Stimulated activated CD4-positive, alpha-beta T cell treated with anti-CD3 and anti-CD28 coated beads, Interleukin-12 subunit alpha, Interleukin-12 subunit beta, amount 100 ng/mL, for 48 hours (primary cell): ENCODE measurements around the gene SLC22A8.
"Not testable (repeated sequence)": the region's sequence is repeated elsewhere in the genome, so short reads cannot be mapped to it uniquely, and the experiment has no call there.

Experiments used
- DNase-seq, 3 donors: peaks; one replicate each; pipeline ENCODE4 v3.0.0-alpha.2; 2020; ENCODE audit warnings: low read depth in 2 of 3, low spot score in 1 of 3

The SLC22A8 gene

DNA sequence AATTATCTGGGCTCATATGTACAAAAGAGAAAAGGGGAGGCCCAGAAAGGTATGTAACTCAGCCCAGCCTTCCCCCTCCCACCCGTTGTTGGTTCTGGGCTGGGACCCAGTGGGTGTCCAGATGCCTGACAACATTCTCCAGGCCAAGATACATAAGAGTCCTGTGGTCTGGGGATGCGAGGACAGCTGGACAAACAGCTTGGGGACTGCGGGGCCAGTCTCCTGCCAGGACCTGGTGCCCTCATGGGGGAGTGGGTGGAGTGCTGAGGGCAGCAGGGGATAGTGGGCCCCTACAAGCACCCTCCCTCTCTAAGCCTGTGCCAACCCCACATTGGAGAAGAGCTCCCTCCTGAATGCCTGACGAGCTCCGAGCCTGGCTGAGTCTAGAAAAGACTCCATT lies 27.4 kb downstream of the SLC22A8 start:
- no peak for DNase-seq

DNA sequence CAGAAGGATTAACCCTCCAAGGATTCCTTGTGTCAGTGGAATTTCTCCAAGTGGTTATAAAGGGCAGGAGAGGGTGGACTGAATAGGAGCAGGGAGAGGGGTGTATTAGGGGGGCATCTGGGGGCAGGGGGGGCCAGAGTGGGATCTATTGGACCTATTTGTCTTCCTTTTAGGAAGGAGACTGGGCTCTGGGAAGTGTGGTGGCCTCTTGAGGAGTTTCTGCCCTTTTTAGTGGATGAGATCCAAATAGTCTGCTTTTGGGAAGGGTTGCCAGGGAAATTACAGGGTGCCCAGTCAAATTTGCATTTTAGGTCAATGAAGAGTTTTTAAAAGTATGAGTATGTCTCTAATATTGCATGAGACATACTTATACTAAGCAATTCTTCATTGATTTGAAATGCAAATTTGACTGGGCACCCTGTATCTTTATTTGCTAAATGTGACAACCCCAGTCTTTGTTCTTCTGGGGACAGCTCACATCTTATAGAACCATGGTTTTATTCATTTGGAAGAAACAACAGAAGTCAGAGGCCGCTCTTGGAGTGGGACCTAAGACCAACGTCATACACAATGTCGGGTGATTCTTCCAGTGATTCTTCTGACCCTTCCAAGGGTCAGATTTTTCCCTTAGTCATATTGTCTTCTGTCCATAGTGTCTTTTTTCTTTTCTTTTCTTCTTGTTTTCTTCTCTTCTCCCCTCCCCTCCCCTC lies 30.4 kb downstream of the SLC22A8 start:
- DNase-seq, result no peak

DNA sequence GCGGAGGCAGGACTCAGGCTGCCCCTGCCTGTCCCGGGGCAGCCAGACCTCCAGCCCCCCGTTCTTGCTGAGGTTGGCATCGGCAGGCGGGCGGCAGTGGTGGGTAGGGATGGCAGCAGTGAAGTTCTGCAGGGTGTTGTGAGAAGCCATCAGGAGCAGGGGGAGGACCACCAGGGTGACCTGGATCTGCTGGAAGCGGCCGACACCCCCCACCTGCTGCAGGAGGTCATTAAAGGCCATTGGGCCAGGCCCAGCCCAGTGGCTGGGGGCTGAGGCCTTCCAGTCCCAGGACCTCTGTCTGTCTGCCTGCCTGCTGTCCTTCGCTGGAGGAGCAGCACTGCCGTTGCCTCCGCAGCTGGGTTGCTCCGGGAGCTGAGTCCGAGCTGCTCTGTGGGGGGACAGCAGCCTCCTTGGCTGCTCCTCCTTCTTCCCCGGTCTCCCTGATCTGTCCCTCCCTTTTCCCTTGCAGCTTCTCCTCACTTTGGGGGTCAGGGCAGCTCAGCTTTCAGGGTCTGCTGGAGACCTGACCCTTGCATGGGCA lies 31.1 kb downstream of the SLC22A8 start, which contains the start of gene SLC22A6:
SLC22A6 (minus strand) TSS at position 517 of the 541 bp plus-strand sequence; CDS start at position 240, 277 bp downstream.
- DNase-seq, result no peak

DNA sequence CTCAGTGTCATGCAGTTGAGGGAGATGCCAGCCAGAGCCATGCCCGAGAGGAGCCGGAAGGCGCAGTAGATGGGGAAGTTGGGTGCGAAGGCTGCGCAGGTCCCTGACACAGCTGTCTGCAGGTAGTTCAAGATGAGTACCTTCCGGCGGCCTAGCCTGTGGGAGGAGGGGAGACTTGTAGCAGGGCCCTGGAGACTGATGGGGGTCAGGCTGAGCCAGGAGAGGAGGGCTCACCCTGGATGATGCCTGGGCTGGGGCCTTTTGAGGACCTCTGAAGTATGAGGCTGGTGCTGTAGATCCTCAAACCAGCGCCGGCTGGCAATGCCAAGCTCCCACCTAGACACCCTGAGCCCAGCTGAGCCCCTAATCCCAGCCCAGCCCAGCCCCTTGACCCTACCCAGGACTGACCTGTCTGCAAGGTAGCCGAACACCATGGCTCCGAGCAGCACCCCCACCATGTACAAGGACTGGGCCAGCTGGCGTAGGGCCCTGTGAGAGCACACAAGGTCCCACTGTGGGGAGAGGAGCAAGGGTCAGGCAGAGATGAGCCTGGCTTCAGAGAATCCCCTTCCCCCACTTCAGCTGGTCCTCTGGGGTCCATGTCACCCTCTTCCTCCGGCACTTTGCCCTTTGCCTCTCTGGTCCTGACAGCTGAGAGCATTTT lies 32.0 kb downstream of the SLC22A8 start:
- DNase-seq, result no peak

DNA sequence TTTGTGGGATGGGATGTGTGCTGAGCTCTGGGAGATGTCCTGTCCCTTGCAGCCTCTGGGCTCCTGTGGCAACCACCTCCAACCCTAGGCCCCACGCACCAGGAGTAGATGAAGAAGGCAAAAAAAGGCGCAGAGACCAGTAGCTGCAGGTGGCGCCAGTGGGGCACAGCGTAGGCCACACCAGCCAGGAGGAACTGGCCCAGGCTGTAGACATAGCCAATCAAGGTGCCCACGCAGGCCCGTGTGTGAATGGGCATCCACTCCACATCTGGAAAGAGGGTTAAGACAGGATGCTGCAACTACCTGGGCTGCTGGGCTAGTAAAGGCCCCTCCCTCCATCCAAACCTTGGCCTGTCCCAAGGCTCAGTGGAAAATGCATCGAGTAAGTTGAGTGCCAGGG lies 33.9 kb downstream of the SLC22A8 start:
- no peak for DNase-seq

DNA sequence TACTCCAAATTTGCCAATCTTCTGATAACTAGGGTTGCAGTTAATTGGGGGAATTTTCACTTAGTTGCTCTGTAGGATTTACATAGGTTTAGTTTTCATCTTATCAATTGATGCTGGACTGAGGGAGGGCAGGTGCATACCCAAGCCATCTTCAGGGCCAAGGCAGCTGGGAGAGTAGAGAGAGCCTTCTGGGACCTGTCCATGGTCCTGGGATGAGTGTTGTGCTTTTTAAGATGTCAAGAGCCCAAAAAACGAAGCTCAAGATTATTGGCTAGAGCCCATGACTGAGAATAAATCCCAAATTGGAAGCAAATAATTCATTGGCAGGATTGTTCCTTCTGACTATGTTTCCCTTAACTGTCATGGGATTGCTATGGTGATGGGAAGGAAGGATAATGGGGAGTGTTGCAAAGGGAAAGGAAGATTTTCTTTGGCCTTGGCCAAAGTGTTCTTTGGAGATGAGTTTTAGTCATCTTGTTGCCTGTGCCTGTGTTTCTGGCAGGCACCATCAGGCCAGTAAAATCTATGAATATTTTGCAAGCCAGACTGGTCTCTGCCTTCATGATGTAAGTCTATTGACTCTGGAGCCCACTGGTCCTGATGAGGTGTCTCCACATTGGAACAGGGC lies 35.4 kb downstream of the SLC22A8 start:
- no peak for DNase-seq

DNA sequence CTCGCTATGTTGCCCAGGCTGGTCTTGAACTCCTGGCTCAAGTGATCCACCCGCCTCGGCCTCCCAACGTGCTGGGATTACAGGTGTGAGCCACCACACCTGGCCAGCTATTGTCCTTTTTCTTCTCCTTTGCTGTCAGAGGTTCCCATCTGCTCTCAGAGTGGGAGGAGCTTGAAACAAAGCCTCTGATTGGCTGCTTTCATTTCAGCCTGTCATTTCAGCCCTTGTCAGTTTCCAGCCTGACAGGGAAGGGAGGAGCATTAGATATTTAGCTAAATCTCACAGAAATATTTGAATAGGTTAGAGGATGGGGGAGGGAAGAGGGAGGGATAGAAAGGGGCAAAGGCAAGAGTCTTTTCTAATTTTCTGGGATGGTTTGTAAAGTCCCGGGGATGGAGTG lies 39.5 kb downstream of the SLC22A8 start:
- no peak for DNase-seq

DNA sequence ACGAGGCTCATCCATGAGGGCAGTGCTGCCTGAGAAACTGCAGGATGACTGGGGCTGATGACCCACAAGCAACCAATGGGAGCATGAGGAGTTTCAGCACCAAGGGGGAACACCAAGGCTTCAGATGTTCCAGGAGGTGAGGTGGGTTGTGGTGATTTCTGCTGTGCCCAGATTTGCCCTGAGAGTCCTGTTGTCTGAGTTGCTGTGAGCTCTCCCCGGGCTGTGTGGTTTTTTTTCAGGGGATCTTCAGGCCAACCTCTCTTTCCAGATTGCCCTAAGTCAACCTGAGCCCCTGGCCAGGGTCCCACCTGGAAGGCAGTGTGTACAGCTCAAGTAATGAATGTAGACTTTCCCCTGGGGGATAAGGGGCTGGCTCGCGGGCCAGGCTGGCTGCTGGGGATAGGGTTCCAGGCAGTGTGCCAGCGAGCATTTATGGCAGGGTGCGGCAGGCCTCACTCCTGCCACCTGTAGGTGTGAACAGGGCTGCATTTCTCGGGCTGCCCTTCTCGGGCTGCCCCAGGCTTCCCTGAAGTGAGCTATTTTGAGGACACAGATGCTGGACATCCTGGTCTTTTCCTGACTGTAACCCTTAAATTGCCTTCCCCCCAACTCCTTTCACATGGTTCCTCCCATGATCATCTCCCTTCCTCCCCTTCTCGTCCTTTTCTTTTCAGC lies 40.7 kb downstream of the SLC22A8 start:
- peak in 1 of 3 donors; percentile 8 for DNase-seq

DNA sequence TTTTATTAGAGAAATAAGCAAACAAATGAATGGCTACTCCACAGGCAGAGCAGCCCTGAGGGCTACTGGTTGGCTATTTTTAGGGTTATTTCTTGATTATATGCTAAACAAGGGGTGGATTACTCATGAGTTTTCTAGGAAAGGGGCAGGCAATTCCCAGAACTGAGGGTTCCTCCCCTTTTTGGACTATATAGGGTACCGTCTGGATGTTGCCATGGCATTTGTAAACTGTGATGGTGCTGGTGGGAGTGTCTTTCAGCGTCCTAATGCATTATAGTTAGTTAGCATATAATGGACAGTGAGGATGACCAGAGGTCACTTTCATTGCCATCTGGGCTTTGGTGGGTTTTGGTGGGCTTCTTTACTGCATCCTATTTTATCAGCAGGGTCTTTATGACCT lies 50.1 kb downstream of the SLC22A8 start:
- DNase-seq, result no peak

DNA sequence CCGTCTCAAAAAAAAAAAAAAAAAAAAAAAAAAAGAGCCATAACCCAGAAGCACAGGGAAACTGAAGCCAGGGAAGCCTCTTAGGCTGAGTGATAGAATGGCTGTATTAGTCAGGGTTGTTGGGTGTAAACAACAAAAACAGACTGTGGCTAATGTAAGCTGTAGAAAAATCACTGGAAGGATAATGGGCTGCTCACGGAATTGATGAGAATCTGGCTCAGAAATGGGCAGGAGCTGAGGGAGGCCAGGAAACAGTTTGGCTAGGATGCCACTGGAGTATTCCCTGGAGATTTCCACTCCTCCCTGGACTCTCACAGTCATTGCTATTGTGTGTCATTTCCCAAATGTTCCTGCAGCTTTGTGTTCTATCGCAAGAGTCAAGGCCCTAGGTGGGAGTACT lies 53.2 kb downstream of the SLC22A8 start:
- DNase-seq, result no peak

DNA sequence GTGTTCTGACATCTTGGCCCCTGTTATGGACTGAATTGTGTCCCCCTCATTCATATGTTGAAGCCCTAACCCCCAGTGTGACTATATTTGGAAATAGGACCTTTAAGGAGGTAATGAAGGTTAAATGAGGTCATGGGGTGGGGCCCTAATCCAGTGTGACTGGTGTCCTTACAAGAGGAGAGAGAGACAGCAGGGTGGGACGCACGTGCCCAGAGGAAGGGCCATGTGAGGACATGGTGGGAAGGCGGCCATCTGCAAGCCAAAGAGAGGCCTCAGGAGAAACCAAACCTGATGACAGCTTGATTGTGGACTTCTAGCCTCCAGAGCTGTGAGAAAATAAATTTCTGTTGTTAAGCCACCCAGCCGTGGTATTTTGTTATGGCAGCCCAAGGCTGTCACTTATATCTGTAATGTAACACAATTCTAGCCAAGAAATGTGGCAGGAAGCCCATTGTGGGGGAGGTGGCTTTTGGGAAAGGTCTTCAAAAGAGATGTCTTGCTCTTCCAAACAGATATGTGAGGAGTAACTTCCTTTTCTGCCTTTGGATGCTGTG lies 54.5 kb downstream of the SLC22A8 start:
- no peak for DNase-seq

DNA sequence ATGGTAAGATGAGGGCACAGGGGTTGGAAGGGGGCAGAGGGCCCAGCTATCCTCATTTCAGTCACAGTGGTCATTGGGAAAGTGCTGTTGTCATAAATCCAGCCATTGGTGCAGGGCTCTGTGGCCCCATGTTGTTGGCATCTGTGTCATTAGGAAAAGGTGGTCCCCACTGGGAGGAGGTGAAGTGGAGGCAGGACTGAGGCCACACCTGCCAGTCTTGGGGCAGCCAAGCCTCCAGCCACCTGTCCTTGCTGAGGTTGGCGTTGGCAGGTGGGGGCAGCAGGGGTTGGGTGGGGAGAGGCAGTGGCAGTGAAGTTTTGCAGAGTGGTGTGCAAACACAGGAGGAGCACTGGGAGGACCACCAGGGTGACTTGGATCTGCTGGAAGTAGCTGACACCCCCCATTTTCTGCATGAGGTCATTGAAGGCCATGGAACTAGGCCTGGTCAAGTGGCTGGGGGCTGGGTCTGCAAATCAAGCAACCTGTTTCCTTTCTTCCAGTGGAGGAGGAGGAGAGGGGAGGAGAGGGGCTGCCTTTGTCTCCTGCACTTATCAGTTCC lies 56.1 kb downstream of the SLC22A8 start:
- DNase-seq, result no peak

DNA sequence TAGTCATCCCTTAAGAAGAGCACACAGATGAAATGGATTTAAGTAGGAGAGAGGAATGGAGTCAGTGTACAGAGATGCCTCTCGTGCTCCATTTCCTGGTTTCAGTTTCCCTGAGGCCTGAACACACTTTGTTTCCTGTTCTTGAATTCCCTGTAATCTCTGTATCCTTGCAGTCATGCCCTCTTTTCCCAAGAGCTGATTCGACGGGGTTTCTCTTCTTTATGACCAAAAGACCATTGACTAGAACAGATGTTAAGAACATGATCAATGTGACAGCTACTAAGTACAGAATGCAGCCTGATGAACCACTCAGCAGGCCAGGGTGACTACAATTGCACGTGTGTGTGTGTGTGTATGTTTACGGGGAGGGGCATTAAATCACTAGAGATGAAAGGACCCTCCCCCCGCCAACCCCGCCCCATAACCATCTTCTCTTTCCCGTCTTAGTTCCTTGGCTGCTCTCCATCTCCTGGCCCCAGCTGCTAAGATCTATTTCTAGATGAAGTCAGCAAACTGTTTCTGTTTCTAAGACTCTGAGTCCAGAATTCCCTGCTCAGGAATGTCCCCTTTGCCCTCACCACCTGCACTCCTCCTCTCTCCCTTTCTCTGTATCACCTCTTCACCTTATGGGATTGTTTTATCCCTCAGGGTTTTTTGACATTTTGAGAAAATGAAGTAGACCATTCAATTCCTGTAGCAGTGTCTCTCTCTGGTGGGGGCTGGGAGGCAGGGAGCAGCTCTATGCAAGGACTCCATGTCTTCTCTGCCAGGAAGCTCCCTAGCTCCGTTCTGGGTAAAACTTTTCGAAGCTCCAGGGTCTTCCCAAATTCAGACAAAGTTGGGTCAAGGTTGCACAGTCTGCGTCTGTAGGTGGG lies 56.9 kb downstream of the SLC22A8 start:
- no peak for DNase-seq

DNA sequence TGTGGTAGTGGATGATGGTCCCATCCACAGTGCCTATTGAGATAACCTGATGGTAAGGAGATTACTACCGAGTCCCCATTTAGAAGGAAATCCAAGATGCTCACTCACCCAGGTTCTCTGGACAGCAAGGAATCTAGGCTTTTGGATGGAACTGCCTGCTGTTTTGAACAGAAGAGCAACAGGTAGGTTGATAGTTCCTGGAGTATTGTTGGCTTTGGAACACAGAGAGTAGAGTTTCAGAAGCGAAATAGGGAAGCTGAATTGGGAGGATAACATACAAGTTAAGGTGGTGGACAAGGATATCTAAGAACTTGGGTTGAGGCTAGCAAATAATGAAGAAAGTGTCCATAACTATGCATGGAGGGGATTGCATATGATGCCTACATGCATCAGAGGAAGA lies 58.5 kb downstream of the SLC22A8 start:
- DNase-seq, result no peak

DNA sequence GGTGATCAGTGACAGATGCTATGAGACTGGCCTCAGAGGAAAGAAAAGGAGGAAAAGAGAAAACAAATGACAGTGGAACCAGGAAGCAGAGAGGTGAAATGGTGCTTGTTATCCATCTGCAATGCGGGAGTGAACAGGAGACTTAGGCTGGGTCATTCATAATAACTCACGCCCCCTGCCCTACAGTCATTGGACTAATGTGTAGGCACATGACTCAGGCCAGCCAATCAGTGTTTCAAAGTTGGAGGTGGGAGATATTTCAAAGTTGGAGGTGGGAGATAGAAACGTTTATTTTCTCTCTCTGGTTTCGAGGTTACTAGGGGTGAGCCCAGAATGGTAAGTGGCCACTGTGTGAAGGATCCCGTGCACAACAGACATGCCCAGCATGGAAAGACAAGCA lies 61.2 kb downstream of the SLC22A8 start:
- DNase-seq, result no peak

DNA sequence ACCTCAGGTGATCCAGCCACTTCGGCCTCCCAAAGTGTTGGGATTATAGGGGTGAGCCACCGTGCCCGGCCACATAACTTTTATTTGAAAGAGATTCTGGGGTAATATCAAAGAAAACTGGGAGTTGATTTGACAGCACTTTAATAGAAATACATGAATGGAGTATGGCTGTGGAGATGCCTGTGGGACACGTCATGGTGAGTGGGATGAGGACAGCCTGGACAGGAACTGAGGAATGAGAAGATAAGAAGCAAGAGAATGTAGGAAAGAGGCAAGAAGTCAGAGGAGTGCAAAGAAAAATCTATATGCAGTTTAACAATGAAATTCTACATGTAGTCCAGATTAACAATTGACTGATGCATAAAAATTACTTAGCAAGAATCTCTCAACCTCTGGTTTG lies 61.8 kb downstream of the SLC22A8 start:
- no peak for DNase-seq

DNA sequence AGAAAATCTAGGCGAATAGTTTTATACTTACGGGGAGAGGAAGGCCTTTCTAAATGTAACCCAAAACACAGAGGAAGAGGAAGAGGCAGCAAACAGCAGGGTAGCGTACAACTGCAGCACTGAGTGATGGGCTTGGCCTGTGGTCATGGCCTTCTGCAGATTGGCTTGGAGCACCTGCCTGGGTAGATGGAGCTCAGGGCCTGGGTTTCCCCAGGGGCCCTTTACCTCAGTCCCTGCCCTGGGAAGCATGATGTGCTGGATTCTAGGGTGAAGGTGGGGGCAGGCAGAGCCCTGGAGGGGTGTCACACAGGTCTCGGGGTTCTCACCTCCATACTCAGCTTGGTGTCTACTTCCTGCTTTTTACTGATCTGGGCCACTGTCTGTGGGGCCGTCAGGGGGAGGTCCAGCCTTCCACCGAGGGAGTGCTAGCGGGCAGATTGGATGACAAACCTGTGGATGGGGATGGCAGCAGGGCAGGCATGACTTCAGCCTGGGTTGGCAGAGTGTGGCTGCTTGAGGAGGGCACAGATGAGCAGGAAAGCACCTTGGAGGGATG lies 66.8 kb downstream of the SLC22A8 start:
- no peak for DNase-seq

DNA sequence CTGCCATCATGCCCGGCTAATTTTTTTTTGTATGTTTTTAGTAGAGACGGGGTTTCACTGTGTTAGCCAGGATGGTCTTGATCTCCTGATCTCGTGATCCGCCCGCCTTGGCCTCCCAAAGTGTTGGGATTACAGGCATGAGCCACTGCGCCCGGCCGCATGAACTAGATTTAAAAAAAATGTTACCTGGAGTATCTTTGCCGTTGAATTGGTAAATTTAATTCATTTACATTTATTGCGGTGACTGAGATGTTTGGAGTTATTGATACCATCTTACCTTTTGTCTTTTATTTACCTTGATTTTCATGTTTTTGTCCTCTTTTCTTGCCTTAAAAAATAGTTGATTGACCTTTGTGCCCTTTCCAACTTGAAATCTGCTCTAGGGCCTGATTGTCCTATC lies 70.1 kb downstream of the SLC22A8 start:
- DNase-seq, result not testable (repeated sequence)
